ENCODE measurements around the gene HMGB2.

Gene HMGB2

GRCh38 chr4:173334085-173334890, at the start of gene HMGB2:
Gene HMGB2, minus strand, starts transcription at chr4:173334358. Its CDS starts 709 bp downstream, at chr4:173333649.
- DNase-seq = peak; percentile 100

- DNase-seq = no peak
Observed at GRCh38 chr4:173382349-173382748, 48.2 kb upstream of the HMGB2 start.

DNA sequence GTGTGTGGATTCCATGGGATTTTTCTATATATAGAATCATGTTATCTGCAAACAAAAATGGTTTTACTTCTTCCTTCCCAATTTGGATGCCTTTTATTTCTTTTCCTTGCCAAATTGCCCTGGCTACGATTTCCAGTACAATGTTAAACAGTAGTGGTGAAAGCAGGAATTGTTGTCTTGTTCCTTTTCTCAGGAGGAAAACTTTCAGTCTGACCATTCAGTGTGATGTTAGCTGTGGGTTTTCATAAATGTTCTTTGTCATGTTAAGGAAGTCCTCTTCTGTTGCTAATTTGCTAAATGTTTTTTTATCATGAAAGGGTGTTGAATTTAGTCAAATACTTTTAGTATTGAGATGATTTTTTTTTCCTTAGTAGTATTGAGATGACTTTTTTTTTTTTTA, 47.5 kb upstream of the HMGB2 start:
- no peak for DNase-seq

GRCh38 chr4:173380987-173381386, 46.8 kb upstream of the HMGB2 start:
- no peak for DNase-seq

DNA sequence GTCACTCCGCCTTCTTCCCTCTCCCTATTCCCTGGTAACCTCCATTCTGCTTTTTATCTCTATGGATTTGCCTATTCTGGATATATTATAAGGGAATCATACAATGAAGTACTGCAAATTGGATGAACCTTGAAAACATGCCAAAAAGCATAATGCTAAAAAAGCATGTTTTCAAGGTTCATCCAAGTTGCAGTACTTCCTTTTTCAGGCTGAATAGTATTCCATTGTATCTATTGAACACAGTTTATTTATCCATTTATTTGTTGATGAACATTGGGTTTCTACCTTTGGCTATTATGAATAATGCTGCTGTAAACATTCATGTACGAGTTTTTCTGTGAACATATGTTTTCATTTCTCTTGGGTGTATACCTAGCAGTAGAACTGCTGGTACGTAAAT, 45.8 kb upstream of the HMGB2 start:
- DNase-seq = no peak

DNA sequence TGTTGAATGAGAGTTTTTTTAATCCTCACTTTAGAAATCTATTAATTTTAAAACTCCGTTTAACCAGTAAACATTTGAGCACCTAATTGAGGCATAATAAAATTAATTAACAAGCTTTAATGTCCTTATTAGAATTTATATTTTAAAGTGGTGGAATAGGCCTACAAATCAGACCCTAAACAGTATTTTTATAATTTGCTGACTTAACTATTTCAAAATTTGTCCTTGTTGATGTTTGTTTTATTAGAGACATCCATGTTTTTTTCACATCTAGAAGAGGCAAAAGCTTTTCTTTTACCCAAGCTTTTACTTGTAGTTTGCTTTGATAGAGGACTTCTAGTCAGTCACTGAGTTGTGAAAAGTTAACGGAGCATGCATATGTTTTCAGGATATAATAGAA, 40.4 kb upstream of the HMGB2 start:
- DNase-seq = no peak

DNA sequence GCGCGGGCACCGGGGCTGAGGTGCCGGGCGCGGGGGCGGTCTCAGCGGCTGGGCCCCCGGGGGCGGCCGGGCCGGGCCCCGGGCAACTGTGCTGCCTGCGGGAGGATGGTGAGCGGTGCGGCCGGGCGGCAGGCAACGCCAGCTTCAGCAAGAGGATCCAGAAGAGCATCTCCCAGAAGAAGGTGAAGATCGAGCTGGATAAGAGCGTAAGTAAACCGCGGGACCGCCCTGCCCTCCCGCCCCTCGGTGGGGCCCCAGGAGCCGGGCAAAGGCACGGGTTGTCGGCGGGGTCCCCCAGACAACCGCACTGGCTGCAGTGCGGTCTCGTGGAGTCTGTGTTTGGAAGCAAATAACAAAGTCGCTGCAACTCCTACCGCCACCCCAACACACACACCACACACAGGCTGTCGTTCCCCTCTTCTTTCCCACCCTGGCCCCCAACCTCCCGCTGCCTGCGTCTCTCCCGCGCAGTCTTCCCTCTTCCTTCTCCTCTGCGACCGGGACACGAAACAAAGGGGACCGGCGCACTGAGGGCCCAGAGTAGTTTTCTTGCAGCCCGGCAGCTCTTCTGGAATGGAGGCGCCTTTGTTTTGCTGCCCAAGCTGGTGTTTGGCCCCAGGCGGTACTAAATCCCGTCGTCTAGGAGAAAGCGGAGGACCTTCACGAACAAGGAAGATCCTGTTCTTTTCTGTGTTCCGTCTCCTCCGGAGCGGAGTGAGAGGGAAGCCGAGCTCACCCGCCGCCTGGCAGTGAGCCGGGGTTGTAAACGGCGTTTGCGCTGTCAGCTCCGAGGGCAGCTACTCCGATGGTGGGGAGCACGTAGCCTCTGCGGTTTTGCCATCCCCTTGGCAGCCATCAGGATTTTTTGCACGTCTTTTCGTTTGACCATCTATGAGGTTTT, 37.4 kb upstream of the HMGB2 start:
- DNase-seq = peak; percentile 47

- DNase-seq = peak; percentile 96
Observed at GRCh38 chr4:173370477-173371291, 36.5 kb upstream of the HMGB2 start, which contains the start of gene SAP30. Gene SAP30, plus strand, starts transcription at chr4:173370954. Its CDS starts 229 bp downstream, at chr4:173371183.

GRCh38 chr4:173370130-173370476, 35.9 kb upstream of the HMGB2 start:
- DNase-seq = peak; percentile 68

- DNase-seq = no peak
Observed at GRCh38 chr4:173367946-173368345, 33.8 kb upstream of the HMGB2 start.

DNA sequence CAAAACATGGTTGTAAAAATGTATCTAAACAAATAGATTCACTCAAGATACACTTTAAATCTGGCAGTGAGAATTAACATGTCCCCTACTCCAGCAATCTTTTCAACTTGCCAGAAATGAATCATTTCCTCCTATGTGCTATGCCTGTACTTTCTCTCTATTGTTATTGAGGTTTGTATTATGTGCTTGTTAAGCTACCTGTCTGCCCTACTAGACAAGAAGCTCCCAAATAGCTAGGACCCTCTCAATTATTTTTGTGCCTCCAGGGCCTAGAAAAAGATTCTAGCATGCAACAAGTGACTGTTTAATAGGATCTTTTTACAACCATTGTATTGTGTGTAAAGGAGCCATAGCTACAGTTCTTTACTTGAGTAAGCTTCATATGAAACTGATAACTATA, 33.1 kb upstream of the HMGB2 start:
- DNase-seq = no peak

DNA sequence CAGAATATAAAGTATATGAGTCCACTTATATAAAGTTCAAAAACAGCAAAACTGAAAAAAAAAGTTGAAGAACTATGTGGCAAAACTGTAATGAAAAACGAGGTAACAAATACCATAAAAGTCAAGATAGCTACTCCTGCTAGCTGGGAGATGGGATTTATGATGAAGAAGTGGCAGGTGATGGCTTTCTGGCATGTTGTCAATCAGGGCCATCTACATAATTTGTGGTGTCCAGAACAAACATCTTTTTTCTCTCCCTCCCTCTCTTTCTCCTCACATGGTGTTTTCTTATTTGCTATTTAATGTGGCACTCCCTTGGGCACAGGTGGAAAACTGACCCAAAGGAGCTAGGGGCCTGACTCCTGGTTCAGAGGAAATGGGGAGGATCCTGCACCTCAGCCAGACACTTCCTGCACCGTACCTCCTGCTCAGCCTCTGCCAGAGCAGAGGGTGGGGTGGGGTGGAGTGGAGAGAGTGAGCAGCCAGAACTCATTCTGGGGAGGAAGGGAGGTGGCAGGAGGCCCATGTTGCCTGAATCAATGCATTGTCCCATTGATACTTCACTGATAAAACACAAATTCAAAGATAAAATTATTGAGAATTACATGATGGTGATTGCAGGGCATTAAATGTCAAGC, 31.3 kb upstream of the HMGB2 start:
- DNase-seq = no peak

- DNase-seq = no peak
Observed at GRCh38 chr4:173362666-173363065, 28.5 kb upstream of the HMGB2 start.

DNA sequence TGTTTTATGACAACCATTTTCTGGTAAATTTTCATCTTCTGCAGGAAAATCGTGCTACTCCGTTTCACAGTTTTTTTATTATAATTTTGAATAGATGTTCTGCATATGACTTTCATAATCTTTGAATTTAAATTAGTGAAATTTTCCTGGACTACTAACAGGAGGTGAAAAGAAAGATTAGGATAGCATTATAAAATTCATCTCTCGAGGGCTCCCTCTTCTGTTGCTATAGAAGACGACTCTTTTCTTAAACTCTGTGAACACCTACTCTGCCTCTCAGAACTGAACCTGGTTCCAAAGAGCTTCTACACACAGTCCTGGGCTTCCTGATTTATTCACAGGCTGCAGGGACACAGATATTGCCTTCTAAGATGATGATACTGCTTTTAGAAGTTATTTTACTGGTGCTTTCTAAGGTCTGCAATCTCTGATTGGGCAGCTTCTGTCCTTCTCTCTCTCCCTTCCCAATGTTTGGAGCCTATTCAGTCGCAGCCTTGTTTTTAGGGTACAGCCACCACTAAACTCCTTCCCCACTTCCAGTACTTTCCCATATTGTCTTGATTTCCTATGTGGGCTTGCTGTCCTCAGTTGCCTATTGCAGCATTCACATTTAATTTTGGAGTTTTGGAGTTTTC, 26.5 kb upstream of the HMGB2 start:
- DNase-seq = no peak

GRCh38 chr4:173357939-173358338, 23.8 kb upstream of the HMGB2 start:
- no peak for DNase-seq

- no peak for DNase-seq
Observed at GRCh38 chr4:173347467-173347866, 13.3 kb upstream of the HMGB2 start.

- DNase-seq = no peak
Observed at GRCh38 chr4:173346074-173346473, 11.9 kb upstream of the HMGB2 start.

GRCh38 chr4:173345648-173346047, 11.5 kb upstream of the HMGB2 start:
- DNase-seq = no peak

- no peak for DNase-seq
Observed at GRCh38 chr4:173343832-173344397, 9.8 kb upstream of the HMGB2 start.

DNA sequence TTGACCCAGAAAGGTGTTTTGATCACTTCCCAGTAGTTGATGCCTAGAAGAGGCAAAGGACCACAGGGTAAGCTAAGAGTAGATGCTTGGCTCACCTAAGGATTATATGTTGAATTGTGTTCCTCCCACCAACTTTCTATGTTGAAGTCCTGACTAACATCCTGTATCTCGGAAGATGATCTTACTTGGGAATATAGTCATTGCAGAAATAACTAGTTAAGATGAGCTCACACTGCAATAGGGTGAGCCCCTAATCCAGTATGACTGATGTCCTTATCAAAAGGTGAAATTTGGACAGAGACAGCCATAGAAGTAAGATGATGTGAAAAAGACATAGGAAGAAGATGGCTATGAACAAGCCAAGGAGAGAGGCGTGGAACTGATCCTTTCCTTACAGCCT, 3.3 kb upstream of the HMGB2 start:
- no peak for DNase-seq

GRCh38 chr4:173334891-173335752, 964 bp upstream of the HMGB2 start:
- DNase-seq = peak; percentile 25
